DND-41 (cell line): ENCODE measurements around the gene TMEM185B.

Experiments
- EZH2 ChIP-seq: IDR thresholded peaks from 3 replicates; pipeline ENCODE4 v1.6.1; 2012; ENCODE audit warnings: borderline replicate concordance, low read depth, mild to moderate bottlenecking, moderate library complexity, low read length, inconsistent platforms; ENCODE audit not compliant: severe bottlenecking
- TF ChIP-seq, protein P1 (sequence below): IDR thresholded peaks from 2 replicates; pipeline ENCODE4 v1.5.1; 2012; ENCODE audit warnings: borderline replicate concordance, low read length, moderate library complexity, mild to moderate bottlenecking; ENCODE audit not compliant: poor library complexity, severe bottlenecking; ENCODE audit errors: extremely low read depth

DNA sequence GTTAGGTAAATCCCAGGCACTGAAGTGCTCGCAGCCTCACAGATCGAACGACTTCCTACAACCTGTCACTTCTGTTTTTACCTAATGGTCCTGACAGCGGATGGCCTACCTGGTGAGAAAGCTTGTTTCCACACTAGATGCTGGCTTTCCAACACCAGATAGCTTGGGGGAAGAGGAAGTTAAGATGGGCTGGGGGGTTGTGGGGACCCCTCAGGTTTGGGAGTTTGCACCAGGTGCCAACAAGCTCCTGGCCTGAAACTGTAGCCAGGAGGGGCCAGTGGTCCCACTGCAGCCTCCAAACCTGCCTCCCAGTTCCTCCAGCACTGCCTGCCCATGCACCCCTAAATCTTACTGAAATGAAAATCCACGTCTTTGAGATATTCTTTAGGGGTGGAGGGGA, 3.9 kb downstream of the TMEM185B start:
- TF ChIP-seq, protein P1, sequence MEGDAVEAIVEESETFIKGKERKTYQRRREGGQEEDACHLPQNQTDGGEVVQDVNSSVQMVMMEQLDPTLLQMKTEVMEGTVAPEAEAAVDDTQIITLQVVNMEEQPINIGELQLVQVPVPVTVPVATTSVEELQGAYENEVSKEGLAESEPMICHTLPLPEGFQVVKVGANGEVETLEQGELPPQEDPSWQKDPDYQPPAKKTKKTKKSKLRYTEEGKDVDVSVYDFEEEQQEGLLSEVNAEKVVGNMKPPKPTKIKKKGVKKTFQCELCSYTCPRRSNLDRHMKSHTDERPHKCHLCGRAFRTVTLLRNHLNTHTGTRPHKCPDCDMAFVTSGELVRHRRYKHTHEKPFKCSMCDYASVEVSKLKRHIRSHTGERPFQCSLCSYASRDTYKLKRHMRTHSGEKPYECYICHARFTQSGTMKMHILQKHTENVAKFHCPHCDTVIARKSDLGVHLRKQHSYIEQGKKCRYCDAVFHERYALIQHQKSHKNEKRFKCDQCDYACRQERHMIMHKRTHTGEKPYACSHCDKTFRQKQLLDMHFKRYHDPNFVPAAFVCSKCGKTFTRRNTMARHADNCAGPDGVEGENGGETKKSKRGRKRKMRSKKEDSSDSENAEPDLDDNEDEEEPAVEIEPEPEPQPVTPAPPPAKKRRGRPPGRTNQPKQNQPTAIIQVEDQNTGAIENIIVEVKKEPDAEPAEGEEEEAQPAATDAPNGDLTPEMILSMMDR, result no peak
- TF ChIP-seq EZH2, result no peak
